ENCODE results near the gene SLC5A2.

The SLC5A2 gene

GRCh38 chr16:31465788-31466370 is 17.0 kb upstream of the SLC5A2 start:
- TF ChIP-seq POLR2AphosphoS5 (IDR thresholded peaks at IDR 0.05; ENCODE audit: low read depth, low read length), result no peak
- no peak for TF ChIP-seq SIN3A (IDR thresholded peaks at IDR 0.05; ENCODE audit: borderline replicate concordance, insufficient read depth, low read length)
- no peak for TF ChIP-seq TAF1 (IDR thresholded peaks at IDR 0.05; ENCODE audit: borderline replicate concordance, insufficient read depth, low read length)
- TF ChIP-seq, protein P1, sequence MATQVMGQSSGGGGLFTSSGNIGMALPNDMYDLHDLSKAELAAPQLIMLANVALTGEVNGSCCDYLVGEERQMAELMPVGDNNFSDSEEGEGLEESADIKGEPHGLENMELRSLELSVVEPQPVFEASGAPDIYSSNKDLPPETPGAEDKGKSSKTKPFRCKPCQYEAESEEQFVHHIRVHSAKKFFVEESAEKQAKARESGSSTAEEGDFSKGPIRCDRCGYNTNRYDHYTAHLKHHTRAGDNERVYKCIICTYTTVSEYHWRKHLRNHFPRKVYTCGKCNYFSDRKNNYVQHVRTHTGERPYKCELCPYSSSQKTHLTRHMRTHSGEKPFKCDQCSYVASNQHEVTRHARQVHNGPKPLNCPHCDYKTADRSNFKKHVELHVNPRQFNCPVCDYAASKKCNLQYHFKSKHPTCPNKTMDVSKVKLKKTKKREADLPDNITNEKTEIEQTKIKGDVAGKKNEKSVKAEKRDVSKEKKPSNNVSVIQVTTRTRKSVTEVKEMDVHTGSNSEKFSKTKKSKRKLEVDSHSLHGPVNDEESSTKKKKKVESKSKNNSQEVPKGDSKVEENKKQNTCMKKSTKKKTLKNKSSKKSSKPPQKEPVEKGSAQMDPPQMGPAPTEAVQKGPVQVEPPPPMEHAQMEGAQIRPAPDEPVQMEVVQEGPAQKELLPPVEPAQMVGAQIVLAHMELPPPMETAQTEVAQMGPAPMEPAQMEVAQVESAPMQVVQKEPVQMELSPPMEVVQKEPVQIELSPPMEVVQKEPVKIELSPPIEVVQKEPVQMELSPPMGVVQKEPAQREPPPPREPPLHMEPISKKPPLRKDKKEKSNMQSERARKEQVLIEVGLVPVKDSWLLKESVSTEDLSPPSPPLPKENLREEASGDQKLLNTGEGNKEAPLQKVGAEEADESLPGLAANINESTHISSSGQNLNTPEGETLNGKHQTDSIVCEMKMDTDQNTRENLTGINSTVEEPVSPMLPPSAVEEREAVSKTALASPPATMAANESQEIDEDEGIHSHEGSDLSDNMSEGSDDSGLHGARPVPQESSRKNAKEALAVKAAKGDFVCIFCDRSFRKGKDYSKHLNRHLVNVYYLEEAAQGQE (IDR thresholded peaks at IDR 0.05; ENCODE audit: insufficient read depth in 1 of 2, low read depth in 2 of 2, low read length in 2 of 2), result no peak
- TF ChIP-seq FOXP2 (optimal IDR thresholded peaks at IDR 0.05; ENCODE audit: borderline replicate concordance, extremely low read depth, extremely low read length, insufficient read depth), result no peak

DNA sequence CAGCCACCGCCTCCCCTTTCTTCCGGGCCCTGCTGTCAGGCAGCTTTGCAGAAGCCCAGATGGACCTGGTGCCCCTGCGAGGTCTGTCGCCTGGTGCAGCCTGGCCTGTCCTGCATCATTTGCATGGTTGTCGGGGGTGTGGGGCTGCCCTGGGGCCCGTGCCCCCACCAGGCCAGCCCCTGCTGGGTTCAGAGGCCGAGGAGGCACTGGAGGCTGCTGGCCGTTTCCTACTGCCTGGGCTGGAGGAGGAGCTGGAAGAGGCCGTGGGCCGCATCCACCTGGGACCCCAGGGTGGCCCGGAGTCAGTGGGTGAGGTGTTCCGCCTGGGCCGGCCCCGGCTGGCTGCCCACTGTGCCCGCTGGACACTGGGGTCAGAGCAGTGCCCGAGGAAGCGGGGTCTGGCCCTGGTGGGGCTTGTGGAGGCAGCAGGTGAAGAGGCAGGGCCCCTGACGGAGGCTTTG is 16.5 kb upstream of the SLC5A2 start:
- TF ChIP-seq POLR2AphosphoS5 (IDR thresholded peaks at IDR 0.05; ENCODE audit: low read depth, low read length), result no peak
- TF ChIP-seq SIN3A (IDR thresholded peaks at IDR 0.05; ENCODE audit: borderline replicate concordance, insufficient read depth, low read length), result no peak
- TF ChIP-seq FOXP2 (optimal IDR thresholded peaks at IDR 0.05; ENCODE audit: borderline replicate concordance, extremely low read depth, extremely low read length, insufficient read depth), result no peak
- no peak for TF ChIP-seq TAF1 (IDR thresholded peaks at IDR 0.05; ENCODE audit: borderline replicate concordance, insufficient read depth, low read length)
- TF ChIP-seq, protein P1 (IDR thresholded peaks at IDR 0.05; ENCODE audit: insufficient read depth in 1 of 2, low read depth in 2 of 2, low read length in 2 of 2), result no peak

DNA sequence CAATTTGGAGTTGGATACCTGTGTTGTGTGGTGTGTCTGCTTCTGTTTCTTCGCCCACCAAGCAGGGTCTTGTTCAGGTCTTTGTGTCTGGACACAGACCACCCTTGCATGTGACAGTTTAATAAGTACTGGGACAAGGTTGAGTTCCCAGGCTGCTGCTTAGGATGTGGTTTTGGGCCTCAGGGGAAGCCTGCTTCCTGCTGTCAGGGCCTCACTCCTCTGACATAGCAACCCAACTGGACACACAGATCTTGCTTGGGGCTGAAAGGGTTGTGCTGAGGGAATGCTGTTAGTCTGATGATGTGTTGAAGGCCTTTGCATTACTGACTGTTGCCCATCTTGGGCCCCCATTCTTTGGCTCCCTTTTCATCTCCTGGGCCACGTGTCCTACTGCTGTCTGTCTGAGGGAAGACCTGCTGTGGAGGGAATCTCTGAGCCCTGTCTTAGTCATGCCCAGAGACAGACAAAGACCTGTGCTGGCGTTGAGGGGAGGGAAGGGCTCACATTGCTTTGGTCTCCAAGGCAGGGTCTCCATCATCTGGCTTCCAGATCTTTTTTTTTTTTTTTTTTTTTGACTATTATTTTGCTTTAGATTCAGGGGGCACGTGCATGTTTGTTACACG is 15.7 kb upstream of the SLC5A2 start:
- TF ChIP-seq, protein P1 (IDR thresholded peaks at IDR 0.05; ENCODE audit: insufficient read depth in 1 of 2, low read depth in 2 of 2, low read length in 2 of 2), result no peak
- no peak for TF ChIP-seq TAF1 (IDR thresholded peaks at IDR 0.05; ENCODE audit: borderline replicate concordance, insufficient read depth, low read length)
- no peak for TF ChIP-seq POLR2AphosphoS5 (IDR thresholded peaks at IDR 0.05; ENCODE audit: low read depth, low read length)
- no peak for TF ChIP-seq SIN3A (IDR thresholded peaks at IDR 0.05; ENCODE audit: borderline replicate concordance, insufficient read depth, low read length)
- TF ChIP-seq FOXP2 (optimal IDR thresholded peaks at IDR 0.05; ENCODE audit: borderline replicate concordance, extremely low read depth, extremely low read length, insufficient read depth), result no peak

- TF ChIP-seq, protein P1 (IDR thresholded peaks at IDR 0.05; ENCODE audit: insufficient read depth in 1 of 2, low read depth in 2 of 2, low read length in 2 of 2), result no peak
- TF ChIP-seq POLR2AphosphoS5 (IDR thresholded peaks at IDR 0.05; ENCODE audit: low read depth, low read length) (no peak), SIN3A (IDR thresholded peaks at IDR 0.05; ENCODE audit: borderline replicate concordance, insufficient read depth, low read length) (no peak), TAF1 (IDR thresholded peaks at IDR 0.05; ENCODE audit: borderline replicate concordance, insufficient read depth, low read length) (no peak), FOXP2 (optimal IDR thresholded peaks at IDR 0.05; ENCODE audit: borderline replicate concordance, extremely low read depth, extremely low read length, insufficient read depth) (no peak)
Measured at GRCh38 chr16:31467858-31468257, 15.1 kb upstream of the SLC5A2 start.

Data from PFSK-1 (cell line).